ENCODE results near the gene KCNJ4.

The KCNJ4 gene

GRCh38 chr22:38448945-38449745 is 5.9 kb downstream of the KCNJ4 start:
- H3K4me3 ChIP-seq (ENCODE audit: control insufficient read depth, low read depth, low read length) = no peak overlapping the region
- DNase-seq (ENCODE audit: low read depth) = no peak
- TF ChIP-seq CTCF (IDR thresholded peaks at IDR 0.05; ENCODE audit: control insufficient read depth, insufficient read depth, low read depth, low read length, missing control alignments) = no peak

- no peak for TF ChIP-seq CTCF (IDR thresholded peaks at IDR 0.05; ENCODE audit: control insufficient read depth, insufficient read depth, low read depth, low read length, missing control alignments)
- no peak for DNase-seq (ENCODE audit: low read depth)
Measured at GRCh38 chr22:38446018-38446601, 8.9 kb downstream of the KCNJ4 start.

GRCh38 chr22:38444783-38445182 is 10.2 kb downstream of the KCNJ4 start:
- DNase-seq (ENCODE audit: low read depth) = no peak
- no peak overlapping the region for H3K4me3 ChIP-seq (ENCODE audit: control insufficient read depth, low read depth, low read length)
- no peak for TF ChIP-seq CTCF (IDR thresholded peaks at IDR 0.05; ENCODE audit: control insufficient read depth, insufficient read depth, low read depth, low read length, missing control alignments)

More at GRCh38 chr22:38446018-38446601, 8.9 kb downstream of the KCNJ4 start:
- no peak overlapping the region for H3K4me3 ChIP-seq (ENCODE audit: control insufficient read depth, low read depth, low read length)

GRCh38 chr22:38443628-38444521 is 11.1 kb downstream of the KCNJ4 start:
- TF ChIP-seq CTCF (IDR thresholded peaks at IDR 0.05; ENCODE audit: control insufficient read depth, insufficient read depth, low read depth, low read length, missing control alignments) = no peak
- DNase-seq (ENCODE audit: low read depth) = no peak

GRCh38 chr22:38442967-38443627 is 11.9 kb downstream of the KCNJ4 start:
- no peak for DNase-seq (ENCODE audit: low read depth)
- TF ChIP-seq CTCF (IDR thresholded peaks at IDR 0.05; ENCODE audit: control insufficient read depth, insufficient read depth, low read depth, low read length, missing control alignments) = no peak
- no peak overlapping the region for H3K4me3 ChIP-seq (ENCODE audit: control insufficient read depth, low read depth, low read length)

More at GRCh38 chr22:38443628-38444521, 11.1 kb downstream of the KCNJ4 start:
- H3K4me3 ChIP-seq (ENCODE audit: control insufficient read depth, low read depth, low read length) = no peak overlapping the region
